Natural killer cell (primary cell): Measurements from ENCODE around the gene MARVELD1. TPM values are rescaled to one million over a fixed set of nuclear protein-coding genes. Genes with fewer than 3 reads are reported as not detected.

Source experiments
- ATAC-seq, 3 donors: fragments of 150-1000 bp in 2 of 3; fragments of 200-7000 bp in 1 of 3; cut with Tn5 transposase; 1 replicate in 1 of 3; 2 replicates in 2 of 3; pipeline ENCODE4 v1.10.0; 2021; ENCODE audit warnings: mild to moderate bottlenecking in 2 of 3, moderate library complexity in 2 of 3
- DNase-seq, 2 donors: peaks; one replicate each; pipeline versions ENCODE4 v3.0.0 to v3.0.0-alpha.2; 2013 to 2021; ENCODE audit warnings: mixed read lengths in 1 of 2
- H3K27ac ChIP-seq: one replicate; pipeline ENCODE4 v1.5.1; 2013; ENCODE audit warnings: mild to moderate bottlenecking, low read length
- H3K27me3 ChIP-seq: one replicate; pipeline ENCODE4 v1.6.1; 2013; ENCODE audit warnings: low read length; ENCODE audit not compliant: control insufficient read depth, insufficient read depth
- H3K36me3 ChIP-seq: one replicate; pipeline ENCODE4 v1.6.1; 2013; ENCODE audit warnings: low read length; ENCODE audit not compliant: control insufficient read depth, insufficient read depth
- H3K4me1 ChIP-seq: one replicate; pipeline ENCODE4 v1.6.1; 2013; ENCODE audit warnings: low read length; ENCODE audit not compliant: control insufficient read depth, insufficient read depth
- H3K4me3 ChIP-seq: one replicate; pipeline ENCODE4 v1.5.1; 2013; ENCODE audit warnings: low read length
- H3K9me3 ChIP-seq: one replicate; pipeline ENCODE4 v1.6.1; 2013; ENCODE audit warnings: low read length; ENCODE audit not compliant: control insufficient read depth, insufficient read depth
- H3K27ac Mint-ChIP-seq, 2 donors: one replicate each; pipeline ENCODE4 v1.8.0; 2022; ENCODE audit warnings: mild to moderate bottlenecking in 2 of 2, mixed read lengths in 2 of 2, moderate library complexity in 1 of 2
- H3K27me3 Mint-ChIP-seq, 2 donors: one replicate each; pipeline ENCODE4 v1.8.0; 2022; ENCODE audit warnings: low read depth in 2 of 2, mixed read lengths in 2 of 2
- H3K36me3 Mint-ChIP-seq: one replicate; pipeline ENCODE4 v1.8.0; 2022; ENCODE audit warnings: mixed read lengths
- H3K4me1 Mint-ChIP-seq, 2 donors: one replicate each; pipeline ENCODE4 v1.8.0; 2022; ENCODE audit warnings: mixed read lengths in 2 of 2
- H3K4me3 Mint-ChIP-seq: one replicate; pipeline ENCODE4 v1.8.0; 2022; ENCODE audit warnings: mild to moderate bottlenecking, moderate library complexity, mixed read lengths
- H3K9me3 Mint-ChIP-seq, 2 donors: one replicate each; pipeline ENCODE4 v1.8.0; 2022; ENCODE audit warnings: mixed read lengths in 2 of 2
- WGBS: methylation state at CpG from one replicate; pipeline ENCODE4 v1.1.7; 2013; ENCODE audit warnings: missing lambda C conversion rate; ENCODE audit not compliant: insufficient coverage; 5-methylcytosine and 5-hydroxymethylcytosine counted together
- intact Hi-C: fragments of 100-400 bp; cut with micrococcal nuclease; formaldehyde crosslinking; loops from one replicate; pipeline ENCODE4 v1.14.2; 2022
- total RNA-seq, 4 donors: library from RNA; stranded (reverse); fragments of 120-200 nt in 1 of 4; gene quantifications; one replicate each; pipeline versions ENCODE4 v1.2.3 to v1.2.4, GENCODE V29; 2013 to 2022
- TF ChIP-seq, protein P1 (sequence below): fragments of 200-600 bp; IDR thresholded peaks from one replicate; pipeline ENCODE4 v1.8.0; 2022; ENCODE audit warnings: antibody characterized with exemption

The MARVELD1 gene
- total RNA-seq, 3 donors from 2014 or later (not counting 1 experiment from before 2014, with no cell fraction given) = 0.40 to 0.84 (median 0.40) TPM

DNA sequence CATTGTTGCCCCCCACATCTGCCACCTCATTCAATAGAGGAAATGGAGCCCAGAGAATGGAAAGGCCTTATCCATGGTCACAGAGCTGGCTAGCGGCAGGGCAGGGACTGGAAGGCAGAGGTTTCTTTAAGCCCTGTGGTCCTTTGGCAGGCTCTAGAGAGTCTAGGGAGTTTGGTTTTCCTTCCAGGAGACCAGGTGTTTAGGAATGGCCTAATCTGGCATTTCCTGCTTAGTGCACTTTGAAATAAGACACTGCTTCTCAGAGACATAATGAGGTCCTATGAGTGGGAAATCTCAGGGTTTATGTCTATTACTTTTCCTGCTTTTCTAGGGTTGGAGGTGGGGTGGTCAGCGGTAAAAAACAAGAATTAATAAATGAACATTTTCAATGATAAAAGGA, 6.1 kb downstream of the MARVELD1 start:
- Histone ChIP-seq H3K36me3 (no peaks in the 10 kb centered on the region), H3K4me1 (peaks cover 3% of the 10 kb centered on the region), H3K4me3 (no peak overlapping the region), H3K27ac (no peak overlapping the region), H3K9me3 (no peaks in the 10 kb centered on the region), H3K27me3 (no peaks in the 10 kb centered on the region)
- WGBS = 97% methylated on average over 2 of the region's 2 CpGs
- Mint-ChIP-seq H3K27me3 (peaks cover 17 to 22% of the 10 kb centered on the region in 2 donors), H3K27ac (no peak overlapping the region), H3K9me3 (no peaks in the 10 kb centered on the region), H3K4me1 (peaks cover 0 to 9% of the 10 kb centered on the region in 2 donors), H3K4me3 (no peak overlapping the region), H3K36me3 (no peaks in the 10 kb centered on the region)
- DNase-seq (no peak), ATAC-seq (no peak)
- intact Hi-C loops = no loop called here
- TF ChIP-seq, protein P1, sequence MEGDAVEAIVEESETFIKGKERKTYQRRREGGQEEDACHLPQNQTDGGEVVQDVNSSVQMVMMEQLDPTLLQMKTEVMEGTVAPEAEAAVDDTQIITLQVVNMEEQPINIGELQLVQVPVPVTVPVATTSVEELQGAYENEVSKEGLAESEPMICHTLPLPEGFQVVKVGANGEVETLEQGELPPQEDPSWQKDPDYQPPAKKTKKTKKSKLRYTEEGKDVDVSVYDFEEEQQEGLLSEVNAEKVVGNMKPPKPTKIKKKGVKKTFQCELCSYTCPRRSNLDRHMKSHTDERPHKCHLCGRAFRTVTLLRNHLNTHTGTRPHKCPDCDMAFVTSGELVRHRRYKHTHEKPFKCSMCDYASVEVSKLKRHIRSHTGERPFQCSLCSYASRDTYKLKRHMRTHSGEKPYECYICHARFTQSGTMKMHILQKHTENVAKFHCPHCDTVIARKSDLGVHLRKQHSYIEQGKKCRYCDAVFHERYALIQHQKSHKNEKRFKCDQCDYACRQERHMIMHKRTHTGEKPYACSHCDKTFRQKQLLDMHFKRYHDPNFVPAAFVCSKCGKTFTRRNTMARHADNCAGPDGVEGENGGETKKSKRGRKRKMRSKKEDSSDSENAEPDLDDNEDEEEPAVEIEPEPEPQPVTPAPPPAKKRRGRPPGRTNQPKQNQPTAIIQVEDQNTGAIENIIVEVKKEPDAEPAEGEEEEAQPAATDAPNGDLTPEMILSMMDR = no peak

GRCh38 chr10:97721871-97722780, 8.6 kb downstream of the MARVELD1 start:
- Mint-ChIP-seq H3K4me1 (peaks cover 0 to 5% of the 10 kb centered on the region in 2 donors), H3K36me3 (no peaks in the 10 kb centered on the region), H3K4me3 (no peak overlapping the region), H3K27me3 (peaks cover 19 to 20% of the 10 kb centered on the region in 2 donors), H3K9me3 (no peaks in the 10 kb centered on the region), H3K27ac (no peak overlapping the region)
- H3K27me3 ChIP-seq = no peaks in the 10 kb centered on the region
- H3K9me3 ChIP-seq = no peaks in the 10 kb centered on the region
- ATAC-seq (no peak), DNase-seq (no peak)
- intact Hi-C loops = no loop called here
- H3K36me3 ChIP-seq = no peaks in the 10 kb centered on the region
- H3K4me1 ChIP-seq = no peaks in the 10 kb centered on the region
- 90% methylated on average over 12 of the region's 12 CpGs for whole genome bisulfite sequencing
- no peak overlapping the region for H3K27ac ChIP-seq
- H3K4me3 ChIP-seq = no peak overlapping the region
- TF ChIP-seq, protein P1 = no peak

DNA sequence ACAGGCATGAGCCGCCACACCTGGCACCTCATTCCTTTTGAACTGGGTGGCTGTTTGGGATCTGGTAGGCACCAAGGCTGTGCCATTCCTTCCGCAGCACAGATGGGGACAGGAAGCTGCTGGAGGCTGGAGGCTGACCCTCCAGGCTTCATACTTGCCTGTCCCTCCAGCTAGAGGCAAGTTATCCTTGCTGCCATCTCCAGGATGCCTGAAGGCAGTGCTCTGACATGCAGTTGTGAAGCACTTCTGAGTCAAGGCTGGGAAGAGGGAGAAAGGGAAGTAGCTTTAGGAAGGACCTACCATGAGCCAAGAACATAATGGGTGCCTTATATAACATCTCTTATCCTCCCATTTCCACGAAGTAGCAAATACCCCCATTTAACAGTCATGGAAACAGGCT, 9.5 kb downstream of the MARVELD1 start:
- peaks cover 0 to 3% of the 10 kb centered on the region in 2 donors for H3K4me1 Mint-ChIP-seq
- H3K27ac ChIP-seq = no peak overlapping the region
- 75% methylated on average over 3 of the region's 3 CpGs for WGBS
- no peak for DNase-seq
- no peaks in the 10 kb centered on the region for H3K9me3 Mint-ChIP-seq
- no peak overlapping the region for H3K4me3 Mint-ChIP-seq
- H3K27me3 ChIP-seq = no peaks in the 10 kb centered on the region
- no peak overlapping the region for H3K27ac Mint-ChIP-seq
- no peaks in the 10 kb centered on the region for H3K9me3 ChIP-seq
- no peak overlapping the region for H3K4me3 ChIP-seq
- intact Hi-C loops = no loop called here
- TF ChIP-seq, protein P1 = no peak
- no peaks in the 10 kb centered on the region for H3K36me3 ChIP-seq
- no peaks in the 10 kb centered on the region for H3K36me3 Mint-ChIP-seq
- ATAC-seq = no peak
- peaks cover 14 to 19% of the 10 kb centered on the region in 2 donors for H3K27me3 Mint-ChIP-seq
- no peaks in the 10 kb centered on the region for H3K4me1 ChIP-seq
